Thoracic aorta (tissue), 2 donors: ENCODE measurements around the gene USP6NL. TPM values are rescaled to one million over a fixed set of nuclear protein-coding genes. Genes with fewer than 3 reads are reported as not detected.

Source experiments
- ATAC-seq: fragments of 150-250 bp; one replicate; pipeline ENCODE4 v1.8.0; 2017; ENCODE audit warnings: low read depth; ENCODE audit not compliant: insufficient number of reproducible peaks, low FRiP score
- DNase-seq: peaks from one replicate; pipeline ENCODE4 v3.0.0-alpha.2; 2020; ENCODE audit warnings: low spot score
- H3K27ac ChIP-seq, 2 donors: fragments of 200-600 bp; sonication (generic); 1 replicate in 1 of 2; 2 replicates in 1 of 2; pipeline ENCODE4 v1.5.1; 2016; ENCODE audit warnings: mild to moderate bottlenecking in 2 of 2, moderate library complexity in 2 of 2
- H3K27me3 ChIP-seq: fragments of 200-600 bp; sonication (generic); replicated peaks from 2 replicates; pipeline ENCODE4 v1.6.0; 2016; ENCODE audit warnings: mild to moderate bottlenecking; ENCODE audit not compliant: insufficient read depth
- H3K36me3 ChIP-seq: fragments of 200-600 bp; sonication (generic); one replicate; pipeline ENCODE4 v1.5.1; 2016
- H3K4me1 ChIP-seq, 2 donors: fragments of 200-600 bp; sonication (generic); 1 replicate in 1 of 2; 2 replicates in 1 of 2; pipeline versions ENCODE4 v1.5.1 to v1.6.0; 2016; ENCODE audit warnings: low read depth in 2 of 2, mild to moderate bottlenecking in 1 of 2; ENCODE audit not compliant: control insufficient read depth in 1 of 2
- H3K4me3 ChIP-seq: fragments of 200-600 bp; sonication (generic); 2 replicates; pipeline ENCODE4 v1.5.1; 2016; ENCODE audit warnings: mild to moderate bottlenecking
- H3K9me3 ChIP-seq: fragments of 200-600 bp; sonication (generic); 2 replicates; pipeline ENCODE4 v1.5.1; 2016
- CTCF ChIP-seq: fragments of 200-600 bp; sonication (generic); IDR thresholded peaks from one replicate; pipeline ENCODE4 v1.5.1; 2019; ENCODE audit warnings: antibody characterized with exemption
- total RNA-seq, 2 donors: library from RNA; depleted of rRNA; stranded (reverse); fragments of >200 nt; gene quantifications; one replicate each; pipeline versions ENCODE4 v1.1.0 to v1.2.3, GENCODE V29; 2016

USP6NL gene
- total RNA-seq, 2 donors from 2014 or later, result 9.5 to 15.0 TPM

GRCh38 chr10:11406746-11407145 lies 204.7 kb downstream of the USP6NL start:
- Histone ChIP-seq H3K4me3 (no peak overlapping the region), H3K36me3 (no peaks in the 10 kb centered on the region), H3K27me3 (no peaks in the 10 kb centered on the region), H3K9me3 (no peaks in the 10 kb centered on the region), H3K4me1 (no peaks in the 10 kb centered on the region), H3K27ac (no peak overlapping the region)
- TF ChIP-seq CTCF, result no peak
- DNase-seq, result no peak
- ATAC-seq, result no peak

GRCh38 chr10:11404901-11405300 lies 206.5 kb downstream of the USP6NL start:
- H3K4me1 ChIP-seq, result no peaks in the 10 kb centered on the region
- H3K27me3 ChIP-seq, result no peaks in the 10 kb centered on the region
- TF ChIP-seq CTCF, result no peak
- DNase-seq (no peak), ATAC-seq (no peak)
- H3K27ac ChIP-seq, result no peak overlapping the region
- H3K36me3 ChIP-seq, result no peaks in the 10 kb centered on the region
- H3K4me3 ChIP-seq, result no peak overlapping the region
- no peaks in the 10 kb centered on the region for H3K9me3 ChIP-seq

Other genes starting within 250 kb of the USP6NL start
- 10 to 100 TPM; 12.2 to 21.2 TPM for gene ECHDC3, start 130.7 kb upstream of the USP6NL start, total RNA-seq
- gene PROSER2, start 211.7 kb upstream of the USP6NL start, total RNA-seq, result 1 to 10 TPM; 6.2 to 9.5 TPM